Left lung (tissue), 14 donors: ENCODE results near the gene VN1R5. TPM values are rescaled to one million over a fixed set of nuclear protein-coding genes. Genes with fewer than 3 reads are reported as not detected.
"Not testable (repeated sequence)": the region's sequence is repeated elsewhere in the genome, so short reads cannot be mapped to it uniquely, and the experiment has no call there.

Experiments used
- ATAC-seq: fragments of 200-7000 bp; cut with Tn5 transposase; one replicate; pipeline ENCODE4 v1.9.1; 2020; ENCODE audit warnings: moderate library complexity
- DNase-seq, 4 donors: peaks; one replicate each; pipeline ENCODE4 v3.0.0-alpha.2; 2013 to 2020
- H3K27ac ChIP-seq, 2 donors: fragments of 200-600 bp; sonication (generic) in 1 of 2; one replicate each; pipeline versions ENCODE4 v1.5.0 to v1.8.0; 2020 to 2021
- H3K27me3 ChIP-seq, 2 donors: fragments of 200-600 bp; sonication (generic) in 1 of 2; one replicate each; pipeline versions ENCODE4 v1.5.0 to v1.8.0; 2020 to 2021
- H3K36me3 ChIP-seq, 2 donors: fragments of 200-600 bp; sonication (generic) in 1 of 2; one replicate each; pipeline versions ENCODE4 v1.5.0 to v1.8.0; 2020 to 2021
- H3K4me1 ChIP-seq, 2 donors: fragments of 200-600 bp; one replicate each; pipeline ENCODE4 v1.8.0; 2021
- H3K4me3 ChIP-seq, 2 donors: fragments of 200-600 bp; sonication (generic) in 1 of 2; one replicate each; pipeline versions ENCODE4 v1.5.0 to v1.8.0; 2020 to 2021; ENCODE audit warnings: mild to moderate bottlenecking in 1 of 2
- H3K9me3 ChIP-seq, 2 donors: fragments of 200-600 bp; sonication (generic) in 1 of 2; one replicate each; pipeline versions ENCODE4 v1.5.0 to v1.8.0; 2020 to 2021
- intact Hi-C, 2 donors: fragments of 100-400 bp; cut with DNase I; formaldehyde crosslinking; loops; one replicate each; pipeline versions ENCODE4 v1.11.2 to v1.14.2; 2022
- long read RNA-seq, 12 donors: library from polyadenylated mRNA in 2 of 12; unstranded in 2 of 12; transcript quantifications; one replicate each; pipeline ENCODE4 v2.0.0 and lab custom pipeline, GENCODE V29; 2019 to 2026
- polyA plus RNA-seq, 6 donors: library from polyadenylated mRNA; unstranded; fragments of 120-200 nt; gene quantifications; one replicate each; pipeline ENCODE4 v1.2.1, GENCODE V29; 2013; ENCODE audit not compliant: insufficient read length in 6 of 6
- total RNA-seq, 2 donors: library from RNA; stranded (reverse); fragmentation: NEBNext Ultra II Directional; extraction: Animal tissue kit (Norgen Biotek cat#: 25700); gene quantifications; one replicate each; pipeline ENCODE4 v1.2.1, GENCODE V29; 2021
- TF ChIP-seq, protein P1 (sequence below), 2 donors: fragments of 200-600 bp; sonication (generic) in 1 of 2; IDR thresholded peaks; one replicate each; pipeline versions ENCODE4 v1.5.0 to v1.8.0; 2021; ENCODE audit warnings: antibody characterized with exemption in 2 of 2
- donor health status: DM: no; HTN: yes; CAD: no.
- donor health status: DM: no; HTN: no; CAD: no.

Gene VN1R5
- total RNA-seq, result not detected
- polyA plus RNA-seq, result under 1 TPM in 1 of 6 donors, not detected in 5; 0.11 TPM
- long read RNA-seq, donor 1, result 0 reads
- long read RNA-seq, donor 2, result 0 reads
- long read RNA-seq, donor 3, result 0 reads
- long read RNA-seq, donor 4, result 0 reads
- long read RNA-seq, donor 5, result 0 reads
- long read RNA-seq, donor 6, result 0 reads
- long read RNA-seq, donor 7, result 0 reads
- long read RNA-seq, donor 8, result 0 reads
- long read RNA-seq, donor 9, result 0 reads
- long read RNA-seq, donor 10, result 0 reads
- long read RNA-seq, donor 11, result 0 reads
- long read RNA-seq, donor 12, result 0 reads

DNA sequence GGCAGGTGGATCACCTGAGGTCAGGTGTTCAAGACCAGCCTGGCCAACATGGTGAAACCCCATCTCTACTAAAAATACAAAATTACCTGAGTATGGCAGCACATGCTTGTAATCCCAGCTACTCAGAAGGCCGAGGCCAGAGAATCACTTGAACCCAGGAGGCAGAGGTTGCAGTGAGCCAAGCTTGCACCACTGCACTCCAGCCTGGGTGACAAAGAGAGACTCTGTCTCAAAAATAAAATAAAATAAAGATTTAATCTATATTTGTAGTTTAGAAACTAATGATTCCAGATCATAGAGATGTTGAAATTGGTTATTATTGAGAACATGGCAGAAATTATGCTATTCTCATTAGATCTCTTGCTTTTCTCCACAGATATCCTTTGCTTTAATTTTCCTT, at the start of gene VN1R5:
VN1R5 (plus strand) TSS at position 301 of the 400 bp plus-strand sequence.
- H3K4me1 ChIP-seq, ATAC-seq, H3K36me3 ChIP-seq, intact Hi-C loops, H3K4me3 ChIP-seq, H3K27me3 ChIP-seq, H3K27ac ChIP-seq, DNase-seq: not testable (repeated sequence)
- peaks cover 0 to 14% of the 10 kb centered on the region in 2 donors for H3K9me3 ChIP-seq

DNA sequence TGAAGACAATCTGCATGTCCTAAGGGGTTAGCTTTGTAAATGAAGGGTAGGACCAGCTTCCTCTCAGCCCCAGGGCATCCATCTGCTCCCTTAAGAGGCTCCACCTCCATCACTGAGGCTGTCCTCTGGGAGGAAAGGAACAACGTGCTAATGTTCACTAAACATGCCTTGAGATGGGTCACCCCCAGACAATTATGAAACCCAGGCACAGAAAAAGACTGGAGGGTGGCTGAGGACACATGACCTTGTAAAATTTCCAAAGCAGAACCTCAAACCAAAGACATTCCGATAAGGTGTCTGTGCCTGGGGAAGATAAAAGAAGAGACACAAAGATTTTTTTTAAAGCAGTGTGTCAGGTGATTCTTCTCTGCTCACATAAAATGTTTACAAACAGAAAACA, 46.5 kb upstream of the VN1R5 start:
- H3K27me3 ChIP-seq, result no peaks in the 10 kb centered on the region
- ATAC-seq (no peak), DNase-seq (no peak)
- H3K4me1 ChIP-seq, result peaks cover 0 to 42% of the 10 kb centered on the region in 2 donors
- H3K27ac ChIP-seq, result peak overlapping the region in 1 of 2 donors; percentile 98
- TF ChIP-seq, protein P1, sequence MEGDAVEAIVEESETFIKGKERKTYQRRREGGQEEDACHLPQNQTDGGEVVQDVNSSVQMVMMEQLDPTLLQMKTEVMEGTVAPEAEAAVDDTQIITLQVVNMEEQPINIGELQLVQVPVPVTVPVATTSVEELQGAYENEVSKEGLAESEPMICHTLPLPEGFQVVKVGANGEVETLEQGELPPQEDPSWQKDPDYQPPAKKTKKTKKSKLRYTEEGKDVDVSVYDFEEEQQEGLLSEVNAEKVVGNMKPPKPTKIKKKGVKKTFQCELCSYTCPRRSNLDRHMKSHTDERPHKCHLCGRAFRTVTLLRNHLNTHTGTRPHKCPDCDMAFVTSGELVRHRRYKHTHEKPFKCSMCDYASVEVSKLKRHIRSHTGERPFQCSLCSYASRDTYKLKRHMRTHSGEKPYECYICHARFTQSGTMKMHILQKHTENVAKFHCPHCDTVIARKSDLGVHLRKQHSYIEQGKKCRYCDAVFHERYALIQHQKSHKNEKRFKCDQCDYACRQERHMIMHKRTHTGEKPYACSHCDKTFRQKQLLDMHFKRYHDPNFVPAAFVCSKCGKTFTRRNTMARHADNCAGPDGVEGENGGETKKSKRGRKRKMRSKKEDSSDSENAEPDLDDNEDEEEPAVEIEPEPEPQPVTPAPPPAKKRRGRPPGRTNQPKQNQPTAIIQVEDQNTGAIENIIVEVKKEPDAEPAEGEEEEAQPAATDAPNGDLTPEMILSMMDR (IDR thresholded peaks at IDR 0.05), result no peak
- intact Hi-C loops, result no loop called here
- H3K36me3 ChIP-seq, result peaks cover 0 to 21% of the 10 kb centered on the region in 2 donors
- peak overlapping the region; percentile 81 to 93 for H3K4me3 ChIP-seq
- H3K9me3 ChIP-seq, result peaks cover 0 to 3% of the 10 kb centered on the region in 2 donors

DNA sequence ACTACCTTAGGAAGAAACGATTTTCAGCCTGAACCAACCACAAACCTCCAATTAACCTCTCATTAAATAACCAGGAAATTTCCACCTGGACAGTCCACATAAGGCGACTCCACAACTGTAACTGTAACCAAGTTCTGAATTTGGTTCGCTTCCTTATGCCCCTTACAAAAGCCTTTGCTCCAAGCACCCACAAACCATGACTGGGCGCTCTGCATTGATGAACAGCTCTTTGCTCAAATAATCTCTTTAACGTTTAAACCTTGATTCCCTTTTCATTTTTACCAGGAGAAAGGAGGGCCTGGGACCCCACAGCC, 45.9 kb upstream of the VN1R5 start:
- ATAC-seq (peak; percentile 9), DNase-seq (peak in 1 of 4 donors; percentile 18)
- peak overlapping the region; percentile 87 to 98 for H3K27ac ChIP-seq
- peaks cover 0 to 21% of the 10 kb centered on the region in 2 donors for H3K36me3 ChIP-seq
- H3K27me3 ChIP-seq, result no peaks in the 10 kb centered on the region
- peaks cover 0 to 3% of the 10 kb centered on the region in 2 donors for H3K9me3 ChIP-seq
- H3K4me1 ChIP-seq, result peaks cover 0 to 42% of the 10 kb centered on the region in 2 donors
- peak overlapping the region; percentile 81 to 93 for H3K4me3 ChIP-seq
- TF ChIP-seq, protein P1 (IDR thresholded peaks at IDR 0.05), result no peak
- intact Hi-C loops, result no loop called here

DNA sequence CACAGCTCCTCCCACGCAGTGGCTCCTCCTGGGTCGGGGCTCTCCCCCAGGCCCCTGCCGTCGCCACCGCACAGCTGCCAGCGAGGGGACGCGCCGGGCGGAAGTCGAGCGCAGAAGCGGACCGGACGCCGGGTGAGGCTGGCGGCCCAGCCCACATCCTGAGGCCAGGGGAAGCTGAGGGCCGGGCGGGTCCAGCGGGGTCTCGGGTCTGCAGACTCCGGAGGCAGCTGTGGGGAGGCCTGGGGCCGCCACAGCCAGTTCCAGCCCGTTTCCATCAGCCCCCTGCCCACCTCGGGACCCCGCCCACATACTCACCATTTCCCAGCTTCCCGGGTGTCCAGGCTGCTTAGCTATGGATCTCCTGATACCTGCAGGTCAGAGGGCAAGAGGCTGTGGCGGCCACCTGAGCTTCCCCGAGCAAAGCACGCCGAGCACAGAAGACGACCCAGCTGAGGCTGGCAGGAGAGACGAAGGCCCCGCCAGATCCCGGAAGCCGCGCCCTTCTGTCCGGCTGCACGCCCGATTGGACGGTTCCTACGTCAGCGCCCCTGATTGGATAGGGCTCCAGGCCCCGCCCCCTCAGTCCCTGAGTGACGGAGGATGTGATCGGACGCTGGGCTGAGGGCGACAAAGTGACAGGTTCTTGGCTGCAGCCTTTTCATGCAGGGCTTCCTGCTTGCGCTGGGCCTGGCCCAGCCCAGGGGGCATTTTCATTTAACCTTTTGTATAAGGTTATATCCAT, 45.3 kb upstream of the VN1R5 start:
- peaks cover 0 to 3% of the 10 kb centered on the region in 2 donors for H3K9me3 ChIP-seq
- intact Hi-C loops, result no loop called here
- H3K27me3 ChIP-seq, result no peaks in the 10 kb centered on the region
- peaks cover 0 to 42% of the 10 kb centered on the region in 2 donors for H3K4me1 ChIP-seq
- H3K27ac ChIP-seq, result peak overlapping the region; percentile 87 to 98
- H3K4me3 ChIP-seq, result peak overlapping the region; percentile 81 to 93
- ATAC-seq, result peak; percentile 100
- TF ChIP-seq, protein P1 (IDR thresholded peaks at IDR 0.05), result no peak
- H3K36me3 ChIP-seq, result peaks cover 0 to 21% of the 10 kb centered on the region in 2 donors
- peak; percentile 91 to 98 (median 96) for DNase-seq

DNA sequence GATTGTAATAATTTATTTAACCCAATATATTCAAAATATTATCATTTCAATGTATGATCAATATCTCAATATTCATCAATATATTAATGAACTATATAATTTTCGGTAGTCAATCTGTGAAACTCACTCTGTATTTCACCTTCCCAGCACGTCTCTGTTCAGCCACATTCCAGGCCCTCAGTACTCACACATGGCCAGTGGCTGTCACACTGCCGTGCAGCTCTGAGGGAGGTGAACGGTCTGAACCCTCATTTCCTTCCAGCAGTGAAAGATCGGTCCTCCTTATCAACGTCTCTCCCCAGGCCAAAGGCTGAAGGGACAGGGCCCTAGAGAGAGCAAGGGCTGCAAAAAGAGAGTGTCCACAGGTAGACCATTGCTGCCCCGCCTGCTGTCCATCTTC, 44.5 kb upstream of the VN1R5 start:
- TF ChIP-seq, protein P1 (IDR thresholded peaks at IDR 0.05), result no peak
- Histone ChIP-seq H3K4me3 (peak overlapping the region in 1 of 2 donors; percentile 93), H3K9me3 (no peaks in the 10 kb centered on the region), H3K27ac (peak overlapping the region in 1 of 2 donors; percentile 98), H3K27me3 (no peaks in the 10 kb centered on the region), H3K36me3 (peaks cover 0 to 13% of the 10 kb centered on the region in 2 donors), H3K4me1 (peaks cover 0 to 39% of the 10 kb centered on the region in 2 donors)
- intact Hi-C loops, result no loop called here
- ATAC-seq, result no peak
- DNase-seq, result no peak
